ENCODE data around the gene ELK3.
A peak's percentile ranks its signal among the peaks of the same experiment; 100 is the strongest.

ELK3 gene

GRCh38 chr12:96235484-96235826 is 41.3 kb downstream of the ELK3 start:
- no peak for DNase-seq (ENCODE audit: low spot score)

- no peak for DNase-seq (ENCODE audit: low spot score)
Observed at GRCh38 chr12:96236221-96236822, 42.1 kb downstream of the ELK3 start.

- no peak for DNase-seq (ENCODE audit: low spot score)
Observed at GRCh38 chr12:96237035-96237434, 42.9 kb downstream of the ELK3 start.

- peak; percentile 87 for DNase-seq (ENCODE audit: low spot score)
Observed at GRCh38 chr12:96237465-96238077, 43.4 kb downstream of the ELK3 start.

GRCh38 chr12:96238336-96239047 is 44.3 kb downstream of the ELK3 start:
- no peak for DNase-seq (ENCODE audit: low spot score)

GRCh38 chr12:96239711-96240635 is 45.8 kb downstream of the ELK3 start:
- DNase-seq (ENCODE audit: low spot score), result no peak

- no peak for DNase-seq (ENCODE audit: low spot score)
Observed at GRCh38 chr12:96240656-96241055, 46.5 kb downstream of the ELK3 start.

- DNase-seq (ENCODE audit: low spot score), result no peak
Observed at GRCh38 chr12:96241431-96241830, 47.3 kb downstream of the ELK3 start.

GRCh38 chr12:96241846-96242256 is 47.7 kb downstream of the ELK3 start:
- no peak for DNase-seq (ENCODE audit: low spot score)

- no peak for DNase-seq (ENCODE audit: low spot score)
Observed at GRCh38 chr12:96242597-96242996, 48.4 kb downstream of the ELK3 start.

GRCh38 chr12:96244826-96245225 is 50.7 kb downstream of the ELK3 start:
- DNase-seq (ENCODE audit: low spot score), result no peak

- DNase-seq (ENCODE audit: low spot score), result no peak
Observed at GRCh38 chr12:96246926-96247505, 52.8 kb downstream of the ELK3 start.

- DNase-seq (ENCODE audit: low spot score), result no peak
Observed at GRCh38 chr12:96247563-96247962, 53.4 kb downstream of the ELK3 start.

- DNase-seq (ENCODE audit: low spot score), result no peak
Observed at GRCh38 chr12:96248136-96248931, 54.2 kb downstream of the ELK3 start.

- DNase-seq (ENCODE audit: low spot score), result peak; percentile 80
Observed at GRCh38 chr12:96249196-96250118, 55.3 kb downstream of the ELK3 start.

- DNase-seq (ENCODE audit: low spot score), result no peak
Observed at GRCh38 chr12:96250119-96250685, 56.0 kb downstream of the ELK3 start.

GRCh38 chr12:96255077-96255476 is 60.9 kb downstream of the ELK3 start:
- peak; percentile 89 for DNase-seq (ENCODE audit: low spot score)

GRCh38 chr12:96256672-96257361 is 62.6 kb downstream of the ELK3 start:
- DNase-seq (ENCODE audit: low spot score), result no peak

- DNase-seq (ENCODE audit: low spot score), result no peak
Observed at GRCh38 chr12:96257550-96258103, 63.5 kb downstream of the ELK3 start.
